OCI-LY7 (cell line): ENCODE data around the gene EFNA2. TPM values are rescaled to one million over a fixed set of nuclear protein-coding genes. Genes with fewer than 3 reads are reported as not detected.

Experiments
- BruUV-seq: library from RNA; stranded (reverse); fragments of 400-500 nt; replicated peaks from 2 replicates; lab custom pipeline; 2021; lab: Mats Ljungman, UMichigan
- CTCF ChIA-PET: fragments of 300-600 bp; sonication (Branson Sonifier 250); formaldehyde crosslinking; loops from one replicate; lab custom pipeline; 2022; ENCODE audit warnings: antibody characterized with exemption; ENCODE audit not compliant: unreplicated experiment; lab: Charles Lee
- POLR2A ChIA-PET: fragments of 300-600 bp; sonication (Branson Sonifier 250); formaldehyde crosslinking; loops from one replicate; lab custom pipeline; 2022; ENCODE audit warnings: antibody characterized with exemption; lab: Charles Lee
- DNase-seq: peaks from one replicate; pipeline ENCODE4 v3.0.0-alpha.2; 2015; ENCODE audit warnings: low spot score
- H2AFZ ChIP-seq: fragments of 200-600 bp; sonication (generic), shearing (Covaris generic); 2 replicates; pipeline ENCODE4 v1.6.1; 2014; ENCODE audit warnings: mild to moderate bottlenecking, antibody characterized with exemption, low read length, moderate library complexity
- H3K27ac ChIP-seq: fragments of 200-600 bp; sonication (generic); 2 replicates; pipeline ENCODE4 v1.5.1; 2014; ENCODE audit warnings: mixed run types, low read depth, mild to moderate bottlenecking, moderate library complexity, low read length, inconsistent platforms; ENCODE audit not compliant: poor library complexity, severe bottlenecking
- H3K36me3 ChIP-seq: fragments of 200-600 bp; sonication (generic); 2 replicates; pipeline ENCODE4 v1.6.1; 2014; ENCODE audit warnings: mild to moderate bottlenecking, antibody characterized with exemption, low read length, moderate library complexity, mixed read lengths; ENCODE audit not compliant: insufficient read depth
- H3K4me1 ChIP-seq: fragments of 200-600 bp; sonication (generic); 2 replicates; pipeline ENCODE4 v1.5.1; 2014; ENCODE audit warnings: mild to moderate bottlenecking, low read length; ENCODE audit not compliant: insufficient read depth, poor library complexity, severe bottlenecking
- H3K4me2 ChIP-seq: fragments of 200-600 bp; sonication (generic); 2 replicates; pipeline ENCODE4 v1.6.1; 2014; ENCODE audit warnings: mild to moderate bottlenecking, low read length
- H3K4me3 ChIP-seq: fragments of 200-600 bp; sonication (generic); 2 replicates; pipeline ENCODE4 v1.5.1; 2014; ENCODE audit warnings: mild to moderate bottlenecking, low read depth, low read length; ENCODE audit not compliant: poor library complexity, severe bottlenecking
- H3K79me2 ChIP-seq: fragments of 200-600 bp; sonication (generic); 2 replicates; pipeline ENCODE4 v1.6.1; 2016; ENCODE audit warnings: low read depth, mild to moderate bottlenecking, low read length, moderate library complexity, mixed read lengths; ENCODE audit not compliant: insufficient read depth
- H3K9me2 ChIP-seq: fragments of 200-600 bp; sonication (generic); 2 replicates; pipeline ENCODE4 v1.6.1; 2016; ENCODE audit warnings: mild to moderate bottlenecking, low read length, mixed read lengths; ENCODE audit not compliant: insufficient read depth
- H3K9me3 ChIP-seq: fragments of 200-600 bp; sonication (generic); 2 replicates; pipeline ENCODE4 v1.6.1; 2014; ENCODE audit warnings: mild to moderate bottlenecking, mixed run types, low read length, mixed read lengths
- H4K20me1 ChIP-seq: fragments of 200-600 bp; sonication (generic); 2 replicates; pipeline ENCODE4 v1.6.1; 2014; ENCODE audit warnings: mild to moderate bottlenecking, antibody characterized with exemption, low read length, moderate library complexity, mixed read lengths; ENCODE audit not compliant: insufficient read depth
- CTCF ChIP-seq: fragments of 200-600 bp; sonication (generic); conservative IDR thresholded peaks from 2 replicates; pipeline ENCODE4 v1.5.1; 2014; ENCODE audit warnings: mild to moderate bottlenecking, antibody characterized with exemption, low read length, moderate library complexity, mixed read lengths
- EZH2phosphoT487 ChIP-seq: fragments of 200-600 bp; sonication (generic); IDR thresholded peaks from 2 replicates; pipeline ENCODE4 v1.6.1; 2018; ENCODE audit warnings: low read depth, borderline replicate concordance, mild to moderate bottlenecking, mixed run types, antibody characterized with exemption, low read length, moderate library complexity, mixed read lengths
- intact Hi-C: fragments of 100-400 bp; cut with micrococcal nuclease; formaldehyde crosslinking; loops from one replicate; pipeline ENCODE4 v1.10.0; 2022; ENCODE audit not compliant: unreplicated experiment
- total RNA-seq, 2 experiments: library from RNA; depleted of rRNA in 1 of 2; stranded (reverse); fragments of >200 nt in 1 of 2; shearing (Covaris generic) in 1 of 2; gene quantifications; 2 replicates each; pipeline ENCODE4 v1.2.3, GENCODE V29; 2014 to 2022

EFNA2 gene
- total RNA-seq, 2 experiments from 2014 or later, result not detected

- peaks cover 34% of the 10 kb centered on the region for H3K4me1 ChIP-seq
- BruUV-seq, result no TSS peak
- ChIA-PET POLR2A (no interaction called here), CTCF (no interaction called here)
- H3K36me3 ChIP-seq, result no peaks in the 10 kb centered on the region
- peak overlapping the region; percentile 40; the same call in 1 of the 2 replicates for H3K4me2 ChIP-seq
- H3K4me3 ChIP-seq, result no peak overlapping the region
- H2AFZ ChIP-seq, result no peak overlapping the region
- no peak for TF ChIP-seq CTCF
- TF ChIP-seq EZH2phosphoT487, result no peak
- H4K20me1 ChIP-seq, result no peaks in the 10 kb centered on the region
- no peaks in the 10 kb centered on the region for H3K79me2 ChIP-seq
- intact Hi-C loops, result no loop called here
- no peaks in the 10 kb centered on the region for H3K9me2 ChIP-seq
- no peak overlapping the region for H3K27ac ChIP-seq
- DNase-seq, result peak; percentile 48
- H3K9me3 ChIP-seq, result no peaks in the 10 kb centered on the region
Observed at GRCh38 chr19:1295169-1296012, 9.7 kb downstream of the EFNA2 start.

- no peak for DNase-seq
- Histone ChIP-seq H3K36me3 (no peaks in the 10 kb centered on the region), H3K4me3 (no peak overlapping the region), H3K4me1 (peaks cover 34% of the 10 kb centered on the region), H3K27ac (no peak overlapping the region), H2AFZ (no peak overlapping the region), H3K4me2 (no peak overlapping the region), H3K79me2 (no peaks in the 10 kb centered on the region), H3K9me2 (no peaks in the 10 kb centered on the region), H3K9me3 (no peaks in the 10 kb centered on the region), H4K20me1 (no peaks in the 10 kb centered on the region)
- intact Hi-C loops, result no loop called here
- TF ChIP-seq EZH2phosphoT487, result no peak
- TF ChIP-seq CTCF, result no peak
- POLR2A ChIA-PET, result no interaction called here
- BruUV-seq, result no TSS peak
- CTCF ChIA-PET, result no interaction called here
Observed at GRCh38 chr19:1296078-1296477, 10.4 kb downstream of the EFNA2 start.

GRCh38 chr19:1296575-1297271 lies 11.1 kb downstream of the EFNA2 start:
- POLR2A ChIA-PET, result no interaction called here
- DNase-seq, result no peak
- H4K20me1 ChIP-seq, result no peaks in the 10 kb centered on the region
- H3K4me1 ChIP-seq, result peaks cover 30% of the 10 kb centered on the region
- TF ChIP-seq CTCF (no peak), EZH2phosphoT487 (no peak)
- CTCF ChIA-PET, result no interaction called here
- no peaks in the 10 kb centered on the region for H3K79me2 ChIP-seq
- no peak overlapping the region for H3K4me2 ChIP-seq
- intact Hi-C loops, result no loop called here
- H3K27ac ChIP-seq, result no peak overlapping the region
- no peaks in the 10 kb centered on the region for H3K9me3 ChIP-seq
- BruUV-seq, result no TSS peak
- no peak overlapping the region for H2AFZ ChIP-seq
- no peaks in the 10 kb centered on the region for H3K9me2 ChIP-seq
- no peak overlapping the region for H3K4me3 ChIP-seq
- no peaks in the 10 kb centered on the region for H3K36me3 ChIP-seq
